Neuronal stem cell (in vitro differentiated cells): ENCODE data around the gene CD40.

Experiments used
- DNase-seq: peaks from one replicate; pipeline ENCODE4 v3.0.0-alpha.2; 2013; ENCODE audit warnings: low spot score
- H2AFZ ChIP-seq: one replicate; pipeline ENCODE4 v1.6.1; 2013; ENCODE audit warnings: mild to moderate bottlenecking, low read length, inconsistent platforms
- H2AK5ac ChIP-seq: 2 replicates; pipeline ENCODE4 v1.6.1; 2013; ENCODE audit warnings: low read depth, mild to moderate bottlenecking, inconsistent platforms, low read length, moderate library complexity, mixed read lengths
- H2BK120ac ChIP-seq: 2 replicates; pipeline ENCODE4 v1.6.1; 2013; ENCODE audit warnings: low read depth, mild to moderate bottlenecking, inconsistent platforms, low read length, moderate library complexity, mixed read lengths
- H2BK12ac ChIP-seq: one replicate; pipeline ENCODE4 v1.6.1; 2013; ENCODE audit warnings: low read length, inconsistent platforms
- H2BK15ac ChIP-seq: 2 replicates; pipeline ENCODE4 v1.6.1; 2013; ENCODE audit warnings: mild to moderate bottlenecking, low read length, inconsistent platforms, mixed read lengths
- H2BK5ac ChIP-seq: one replicate; pipeline ENCODE4 v1.6.1; 2013; ENCODE audit warnings: inconsistent platforms, mild to moderate bottlenecking, low read length, moderate library complexity
- H3K14ac ChIP-seq: one replicate; pipeline ENCODE4 v1.6.1; 2013; ENCODE audit warnings: low read length, inconsistent platforms
- H3K18ac ChIP-seq: 2 replicates; pipeline ENCODE4 v1.6.1; 2013; ENCODE audit warnings: low read length, inconsistent platforms
- H3K23ac ChIP-seq: 2 replicates; pipeline ENCODE4 v1.6.1; 2013; ENCODE audit warnings: low read depth, mild to moderate bottlenecking, mixed read lengths, low read length, inconsistent platforms; ENCODE audit not compliant: poor library complexity
- H3K27ac ChIP-seq: replicated peaks from 3 replicates; pipeline ENCODE4 v1.5.1; 2013; ENCODE audit warnings: low read length, inconsistent platforms
- H3K27me3 ChIP-seq, 3 experiments: 2 replicates each; pipeline ENCODE4 v1.6.1; 2013; ENCODE audit warnings: low read length in 3 of 3, mild to moderate bottlenecking in 2 of 3, inconsistent platforms in 1 of 3, low read depth in 1 of 3, mixed read lengths in 1 of 3, moderate library complexity in 1 of 3; ENCODE audit not compliant: control insufficient read depth in 3 of 3, insufficient read depth in 3 of 3
- H3K36me3 ChIP-seq, 2 donors: replicated peaks in 1 of 2; 2 replicates each; pipeline ENCODE4 v1.6.1; 2013; ENCODE audit warnings: low read length in 2 of 2; ENCODE audit not compliant: control insufficient read depth in 2 of 2, insufficient read depth in 2 of 2
- H3K4ac ChIP-seq: 2 replicates; pipeline ENCODE4 v1.6.1; 2013; ENCODE audit warnings: inconsistent platforms, mild to moderate bottlenecking, low read length, moderate library complexity
- H3K4me1 ChIP-seq, 2 donors: 1 replicate in 1 of 2; 2 replicates in 1 of 2; pipeline ENCODE4 v1.6.1; 2013; ENCODE audit warnings: low read length in 2 of 2, low read depth in 1 of 2; ENCODE audit not compliant: control insufficient read depth in 2 of 2, insufficient read depth in 1 of 2
- H3K4me2 ChIP-seq: one replicate; pipeline ENCODE4 v1.6.1; 2013; ENCODE audit warnings: mild to moderate bottlenecking, low read length, inconsistent platforms; ENCODE audit not compliant: insufficient read depth, poor library complexity, severe bottlenecking
- H3K4me3 ChIP-seq, 2 donors: 2 replicates each; pipeline ENCODE4 v1.5.1; 2013; ENCODE audit warnings: low read length in 2 of 2, mild to moderate bottlenecking in 2 of 2, inconsistent platforms in 1 of 2, moderate library complexity in 1 of 2
- H3K79me1 ChIP-seq: one replicate; pipeline ENCODE4 v1.6.1; 2013; ENCODE audit warnings: low read depth, mild to moderate bottlenecking, inconsistent platforms, low read length, moderate library complexity
- H3K9ac ChIP-seq: one replicate; pipeline ENCODE4 v1.6.1; 2013; ENCODE audit warnings: mild to moderate bottlenecking, low read depth, low read length, inconsistent platforms; ENCODE audit not compliant: poor library complexity
- H3K9me3 ChIP-seq, 2 donors: replicated peaks in 1 of 2; 2 replicates each; pipeline versions ENCODE3 to v1.6.1; 2013; ENCODE audit warnings: low read length in 2 of 2, mild to moderate bottlenecking in 2 of 2, inconsistent platforms in 1 of 2, low read depth in 1 of 2, mixed read lengths in 1 of 2, moderate library complexity in 1 of 2; ENCODE audit not compliant: control insufficient read depth in 2 of 2, insufficient read depth in 1 of 2
- H4K8ac ChIP-seq: one replicate; pipeline ENCODE4 v1.6.1; 2013; ENCODE audit warnings: low read depth, mild to moderate bottlenecking, inconsistent platforms, low read length, moderate library complexity
- H4K91ac ChIP-seq: one replicate; pipeline ENCODE4 v1.6.1; 2013; ENCODE audit warnings: low read length, low read depth, mild to moderate bottlenecking, inconsistent platforms; ENCODE audit not compliant: poor library complexity
- WGBS, 2 donors: extraction: QIAGEN DNeasy Blood & Tissue Kit; methylation state at CpG; one replicate each; pipeline ENCODE4 v1.1.7; 2013; ENCODE audit warnings: missing lambda C conversion rate in 2 of 2, mixed read lengths in 1 of 2; ENCODE audit not compliant: insufficient read length in 2 of 2, insufficient replicate concordance in 1 of 2; ENCODE audit errors: extremely low coverage in 2 of 2; 5-methylcytosine and 5-hydroxymethylcytosine counted together

The CD40 gene

GRCh38 chr20:46078954-46079353, 39.2 kb upstream of the CD40 start:
- Histone ChIP-seq H3K9me3 (no peaks in the 10 kb centered on the region), H3K4me2 (no peak overlapping the region)
- WGBS, 2 donors = no CpG with 5 or more reads among the region's 7 CpGs

GRCh38 chr20:46081074-46081473, 37.0 kb upstream of the CD40 start:
- Histone ChIP-seq H2BK15ac (no peak overlapping the region), H3K18ac (no peak overlapping the region), H2AFZ (no peak overlapping the region), H2BK12ac (no peak overlapping the region), H3K36me3 (peaks cover 7 to 43% of the 10 kb centered on the region in 2 donors), H2AK5ac (no peak overlapping the region), H3K4me3 (no peak overlapping the region), H3K14ac (no peak overlapping the region), H3K4ac (no peak overlapping the region), H4K8ac (no peak overlapping the region), H4K91ac (no peak overlapping the region), H3K4me1 (no peaks in the 10 kb centered on the region), H3K23ac (no peak overlapping the region), H2BK5ac (no peak overlapping the region), H3K9ac (no peak overlapping the region), H3K27me3 (no peaks in the 10 kb centered on the region), H3K27ac (no peak overlapping the region), H3K9me3 (no peaks in the 10 kb centered on the region), H2BK120ac (no peak overlapping the region), H3K4me2 (no peak overlapping the region), H3K79me1 (peaks cover 8% of the 10 kb centered on the region)
- WGBS, 2 donors = no CpG with 5 or more reads among the region's 1 CpG
- DNase-seq = no peak

More at GRCh38 chr20:46078954-46079353, 39.2 kb upstream of the CD40 start:
- H2BK15ac ChIP-seq = no peak overlapping the region
- H2AK5ac ChIP-seq = no peak overlapping the region
- H3K4ac ChIP-seq = no peak overlapping the region
- H3K36me3 ChIP-seq = peaks cover 7 to 61% of the 10 kb centered on the region in 2 donors
- DNase-seq = no peak
- no peak overlapping the region for H3K4me3 ChIP-seq
- no peak overlapping the region for H3K23ac ChIP-seq
- no peak overlapping the region for H3K9ac ChIP-seq
- no peak overlapping the region for H2BK12ac ChIP-seq
- H3K27me3 ChIP-seq = no peaks in the 10 kb centered on the region
- no peak overlapping the region for H2BK120ac ChIP-seq
- H4K91ac ChIP-seq = no peak overlapping the region
- H3K14ac ChIP-seq = no peak overlapping the region
- H3K79me1 ChIP-seq = peaks cover 8% of the 10 kb centered on the region
- no peak overlapping the region for H2BK5ac ChIP-seq
- H2AFZ ChIP-seq = no peak overlapping the region
- H3K27ac ChIP-seq = no peak overlapping the region
- H3K18ac ChIP-seq = no peak overlapping the region
- peaks cover 9 to 10% of the 10 kb centered on the region in 2 donors for H3K4me1 ChIP-seq
- H4K8ac ChIP-seq = no peak overlapping the region

- no peak overlapping the region for H2BK120ac ChIP-seq
- H3K23ac ChIP-seq = no peak overlapping the region
- WGBS, 2 donors = no CpG with 5 or more reads among the region's 6 CpGs
- no peak overlapping the region for H2AFZ ChIP-seq
- no peaks in the 10 kb centered on the region for H3K27me3 ChIP-seq
- H3K4ac ChIP-seq = no peak overlapping the region
- H3K4me2 ChIP-seq = no peak overlapping the region
- no peak overlapping the region for H4K91ac ChIP-seq
- no peak for DNase-seq
- no peak overlapping the region for H3K9ac ChIP-seq
- no peak overlapping the region for H3K18ac ChIP-seq
- no peak overlapping the region for H3K27ac ChIP-seq
- no peak overlapping the region for H4K8ac ChIP-seq
- no peak overlapping the region for H3K14ac ChIP-seq
- H3K4me1 ChIP-seq = peaks cover 0 to 7% of the 10 kb centered on the region in 2 donors
- no peak overlapping the region for H3K4me3 ChIP-seq
- H2BK5ac ChIP-seq = no peak overlapping the region
- H2AK5ac ChIP-seq = no peak overlapping the region
- H3K36me3 ChIP-seq = peaks cover 4 to 30% of the 10 kb centered on the region in 2 donors
- H2BK12ac ChIP-seq = no peak overlapping the region
- peaks cover 3% of the 10 kb centered on the region for H3K79me1 ChIP-seq
- H2BK15ac ChIP-seq = no peak overlapping the region
- no peaks in the 10 kb centered on the region for H3K9me3 ChIP-seq
These were observed 35.0 kb upstream of the CD40 start for GRCh38 chr20:46083101-46083500.

GRCh38 chr20:46083531-46084061, 34.5 kb upstream of the CD40 start:
- H2AFZ ChIP-seq = no peak overlapping the region
- H2BK5ac ChIP-seq = no peak overlapping the region
- H3K4me2 ChIP-seq = no peak overlapping the region
- H2BK12ac ChIP-seq = no peak overlapping the region
- no peaks in the 10 kb centered on the region for H3K27me3 ChIP-seq
- no peak overlapping the region for H3K23ac ChIP-seq
- no peak overlapping the region for H2BK120ac ChIP-seq
- H3K4me3 ChIP-seq = no peak overlapping the region
- no peak overlapping the region for H3K18ac ChIP-seq
- no peak overlapping the region for H2BK15ac ChIP-seq
- H3K4me1 ChIP-seq = peaks cover 0 to 9% of the 10 kb centered on the region in 2 donors
- WGBS, 2 donors = no CpG with 5 or more reads among the region's 1 CpG
- H2AK5ac ChIP-seq = no peak overlapping the region
- no peak overlapping the region for H3K9ac ChIP-seq
- H3K14ac ChIP-seq = no peak overlapping the region
- no peak overlapping the region for H3K4ac ChIP-seq
- peaks cover 2 to 25% of the 10 kb centered on the region in 2 donors for H3K36me3 ChIP-seq
- no peak overlapping the region for H4K8ac ChIP-seq
- H3K27ac ChIP-seq = no peak overlapping the region
- DNase-seq = no peak
- H3K79me1 ChIP-seq = peaks cover 3% of the 10 kb centered on the region
- no peaks in the 10 kb centered on the region for H3K9me3 ChIP-seq
- no peak overlapping the region for H4K91ac ChIP-seq
